Skeletal muscle satellite cell (primary cell): ENCODE results near the gene PI4KA.

Source experiments
- H3K27me3 ChIP-seq: 2 replicates; pipeline ENCODE4 v1.7.0; 2013; ENCODE audit warnings: low read length; ENCODE audit not compliant: control insufficient read depth, insufficient read depth
- H3K36me3 ChIP-seq: 2 replicates; pipeline ENCODE4 v1.7.0; 2013; ENCODE audit warnings: mild to moderate bottlenecking, control low read depth, low read length; ENCODE audit not compliant: insufficient read depth
- H3K4me1 ChIP-seq: 2 replicates; pipeline ENCODE4 v1.7.0; 2013; ENCODE audit warnings: low read length; ENCODE audit not compliant: control insufficient read depth, insufficient read depth
- H3K4me2 ChIP-seq: 2 replicates; pipeline ENCODE4 v1.7.0; 2013; ENCODE audit warnings: mild to moderate bottlenecking, low read length
- H3K4me3 ChIP-seq: 2 replicates; pipeline ENCODE4 v1.7.0; 2013; ENCODE audit warnings: low read length
- H3K9ac ChIP-seq: 2 replicates; pipeline ENCODE4 v1.7.0; 2013; ENCODE audit warnings: mild to moderate bottlenecking, low read depth, low read length, moderate library complexity
- H3K9me3 ChIP-seq: replicated peaks from 2 replicates; pipeline ENCODE4 v1.7.0; 2013; ENCODE audit warnings: mild to moderate bottlenecking, control low read depth, low read length

PI4KA gene

DNA sequence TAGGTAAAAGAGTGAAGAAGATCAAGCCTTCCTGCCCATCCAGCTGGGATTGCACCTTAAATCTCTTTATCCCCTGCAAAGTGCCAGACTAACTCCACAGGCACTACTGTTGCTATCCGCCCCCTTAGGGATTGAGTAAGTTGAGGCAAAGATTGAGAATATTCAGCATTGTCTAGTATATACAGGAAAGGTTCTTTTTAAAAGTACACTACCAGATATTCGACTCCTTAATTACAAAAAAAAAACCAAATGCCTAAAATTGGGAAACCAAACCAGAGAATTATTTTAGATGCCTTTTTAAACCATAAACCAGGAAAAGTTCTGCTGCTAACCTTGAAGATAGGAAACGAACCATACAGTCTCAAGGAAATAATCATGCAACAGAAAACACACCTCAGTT, 73.2 kb downstream of the PI4KA start:
- Histone ChIP-seq H3K4me3 (no peak overlapping the region), H3K9ac (no peak overlapping the region), H3K4me1 (peaks cover 9% of the 10 kb centered on the region), H3K4me2 (no peak overlapping the region), H3K9me3 (no peaks in the 10 kb centered on the region), H3K36me3 (peaks cover 42% of the 10 kb centered on the region), H3K27me3 (no peaks in the 10 kb centered on the region)

DNA sequence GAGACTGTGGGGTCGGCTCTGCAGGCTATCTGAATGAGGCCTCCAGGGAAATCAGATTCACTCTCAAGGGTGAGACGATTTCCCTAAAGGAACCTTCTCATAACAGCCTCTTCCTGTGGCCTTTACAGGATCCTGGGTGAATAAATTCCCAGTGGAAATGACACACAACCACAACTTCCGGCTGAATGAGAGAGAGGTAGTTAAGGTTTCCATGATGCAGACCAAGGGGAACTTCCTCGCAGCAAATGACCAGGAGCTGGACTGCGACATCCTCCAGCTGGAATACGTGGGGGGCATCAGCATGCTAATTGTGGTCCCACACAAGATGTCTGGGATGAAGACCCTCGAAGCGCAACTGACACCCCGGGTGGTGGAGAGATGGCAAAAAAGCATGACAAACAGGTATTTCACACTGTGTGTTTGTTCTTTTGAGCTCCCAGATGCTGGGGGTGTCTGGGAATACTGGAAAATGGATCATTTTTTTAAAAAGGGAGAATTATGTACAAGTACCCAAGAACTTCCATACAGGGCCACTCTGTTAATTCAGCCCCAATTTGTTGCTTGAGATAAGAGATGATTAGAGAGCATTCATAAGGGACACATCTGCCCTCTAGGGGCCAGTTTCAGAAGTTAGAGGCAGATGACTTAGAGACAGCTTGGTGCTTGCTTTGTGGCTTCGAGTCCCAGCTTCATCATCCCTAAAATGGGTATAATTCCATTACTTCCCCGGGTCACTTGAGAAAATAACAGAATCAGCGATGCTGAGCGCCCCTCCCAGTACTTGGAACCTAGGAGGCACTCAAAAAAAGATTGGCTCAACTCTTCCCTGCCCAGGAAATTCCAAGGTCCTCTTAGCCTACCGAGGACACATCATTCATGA, 74.5 kb downstream of the PI4KA start:
- H3K4me3 ChIP-seq = no peak overlapping the region
- peaks cover 48% of the 10 kb centered on the region for H3K36me3 ChIP-seq

DNA sequence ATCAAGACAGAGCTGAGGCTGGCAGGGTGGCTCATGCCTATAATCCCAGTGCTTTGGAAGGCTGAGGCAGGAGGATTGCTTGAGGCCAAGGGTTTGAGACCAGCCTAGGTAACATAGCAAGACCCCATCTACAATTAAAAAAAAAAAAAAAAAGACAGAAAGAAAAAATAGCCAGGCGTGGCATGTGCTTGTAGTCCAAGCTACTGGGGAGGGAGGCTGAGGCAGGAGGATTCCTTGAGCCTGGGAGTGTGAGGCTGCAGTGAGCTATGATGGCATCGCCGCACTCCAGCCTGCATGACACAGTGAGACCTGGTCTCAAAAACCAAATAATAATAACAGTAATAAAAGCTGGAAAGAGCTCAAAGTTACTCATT, 75.3 kb downstream of the PI4KA start:
- Histone ChIP-seq H3K9me3 (no peaks in the 10 kb centered on the region), H3K4me3 (no peak overlapping the region), H3K4me1 (peaks cover 12% of the 10 kb centered on the region), H3K36me3 (peaks cover 50% of the 10 kb centered on the region), H3K4me2 (no peak overlapping the region), H3K27me3 (no peaks in the 10 kb centered on the region), H3K9ac (no peak overlapping the region)

More for the DNA sequence above, 74.5 kb downstream of the PI4KA start:
- H3K9me3 ChIP-seq = no peaks in the 10 kb centered on the region
- H3K4me1 ChIP-seq = peaks cover 12% of the 10 kb centered on the region
- no peaks in the 10 kb centered on the region for H3K27me3 ChIP-seq
- no peak overlapping the region for H3K9ac ChIP-seq
- no peak overlapping the region for H3K4me2 ChIP-seq

GRCh38 chr22:20782596-20783299, 75.9 kb downstream of the PI4KA start:
- no peak overlapping the region for H3K9ac ChIP-seq
- peaks cover 45% of the 10 kb centered on the region for H3K36me3 ChIP-seq
- H3K9me3 ChIP-seq = no peaks in the 10 kb centered on the region
- no peak overlapping the region for H3K4me2 ChIP-seq
- no peaks in the 10 kb centered on the region for H3K27me3 ChIP-seq
- H3K4me3 ChIP-seq = no peak overlapping the region
- peaks cover 17% of the 10 kb centered on the region for H3K4me1 ChIP-seq

- Histone ChIP-seq H3K9ac (no peak overlapping the region), H3K4me2 (no peak overlapping the region), H3K9me3 (no peaks in the 10 kb centered on the region), H3K36me3 (peaks cover 38% of the 10 kb centered on the region), H3K27me3 (no peaks in the 10 kb centered on the region), H3K4me3 (no peak overlapping the region), H3K4me1 (peaks cover 20% of the 10 kb centered on the region)
Measured at GRCh38 chr22:20782083-20782482, 76.5 kb downstream of the PI4KA start.

GRCh38 chr22:20781272-20781990, 77.2 kb downstream of the PI4KA start:
- peaks cover 20% of the 10 kb centered on the region for H3K4me1 ChIP-seq
- H3K36me3 ChIP-seq = peaks cover 32% of the 10 kb centered on the region
- H3K9ac ChIP-seq = no peak overlapping the region
- no peak overlapping the region for H3K4me3 ChIP-seq
- H3K4me2 ChIP-seq = no peak overlapping the region
- H3K9me3 ChIP-seq = no peaks in the 10 kb centered on the region
- no peaks in the 10 kb centered on the region for H3K27me3 ChIP-seq

- Histone ChIP-seq H3K4me3 (no peak overlapping the region), H3K36me3 (peaks cover 30% of the 10 kb centered on the region), H3K27me3 (no peaks in the 10 kb centered on the region), H3K9ac (no peak overlapping the region), H3K4me1 (peaks cover 20% of the 10 kb centered on the region), H3K9me3 (no peaks in the 10 kb centered on the region), H3K4me2 (no peak overlapping the region)
Measured at GRCh38 chr22:20779818-20780158, 78.8 kb downstream of the PI4KA start.

- peaks cover 30% of the 10 kb centered on the region for H3K36me3 ChIP-seq
Measured at GRCh38 chr22:20779014-20779817, 79.4 kb downstream of the PI4KA start.

DNA sequence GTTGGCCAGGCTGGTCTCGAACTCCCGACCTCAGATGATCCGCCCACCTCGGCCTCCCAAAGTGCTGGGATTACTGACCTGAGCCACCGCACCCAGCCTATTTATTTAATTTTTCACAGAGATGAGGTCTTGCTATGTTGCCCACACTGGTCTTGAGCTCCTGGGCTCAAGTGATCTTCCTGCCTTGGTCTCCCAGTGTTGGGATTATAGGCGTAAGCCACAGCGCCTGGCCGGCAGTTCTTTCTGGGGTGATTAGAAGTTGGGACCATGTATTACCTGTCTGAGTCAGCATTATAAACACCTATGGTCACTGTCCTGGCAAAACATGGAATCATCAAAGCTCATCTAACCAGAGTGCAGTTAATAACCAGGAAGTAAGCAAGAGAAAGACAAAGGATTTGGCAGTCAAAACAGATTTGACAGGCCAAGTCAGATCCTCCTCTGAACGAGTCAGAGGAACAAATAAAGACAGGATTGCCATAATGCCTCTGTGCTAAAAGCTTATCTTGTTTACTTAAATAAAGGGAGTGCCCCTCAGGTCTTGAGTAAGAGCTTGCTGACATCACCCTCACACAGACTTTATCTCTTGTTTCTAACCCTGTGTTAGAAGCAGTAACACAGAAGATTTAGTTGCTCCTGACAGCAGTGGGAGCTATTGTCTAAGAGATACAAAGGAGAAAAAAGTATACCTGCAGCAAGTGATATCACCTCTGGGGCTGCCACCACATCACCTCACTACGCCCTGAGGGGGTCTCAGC, 81.0 kb downstream of the PI4KA start:
- H3K9me3 ChIP-seq = no peaks in the 10 kb centered on the region
- no peak overlapping the region for H3K9ac ChIP-seq
- peaks cover 32% of the 10 kb centered on the region for H3K36me3 ChIP-seq
- peaks cover 12% of the 10 kb centered on the region for H3K4me1 ChIP-seq
- H3K4me3 ChIP-seq = no peak overlapping the region
- no peak overlapping the region for H3K4me2 ChIP-seq
- H3K27me3 ChIP-seq = no peaks in the 10 kb centered on the region

More at GRCh38 chr22:20779014-20779817, 79.4 kb downstream of the PI4KA start:
- Histone ChIP-seq H3K27me3 (no peaks in the 10 kb centered on the region), H3K4me3 (no peak overlapping the region), H3K9me3 (no peaks in the 10 kb centered on the region), H3K9ac (no peak overlapping the region), H3K4me2 (no peak overlapping the region), H3K4me1 (peaks cover 20% of the 10 kb centered on the region)

- no peak overlapping the region for H3K4me2 ChIP-seq
- H3K4me1 ChIP-seq = peaks cover 12% of the 10 kb centered on the region
- no peaks in the 10 kb centered on the region for H3K27me3 ChIP-seq
- peaks cover 32% of the 10 kb centered on the region for H3K36me3 ChIP-seq
- no peak overlapping the region for H3K4me3 ChIP-seq
- no peak overlapping the region for H3K9ac ChIP-seq
- no peaks in the 10 kb centered on the region for H3K9me3 ChIP-seq
Measured at GRCh38 chr22:20776624-20777405, 81.8 kb downstream of the PI4KA start.
